ENCODE data around the gene SYT9.

Gene SYT9

DNA sequence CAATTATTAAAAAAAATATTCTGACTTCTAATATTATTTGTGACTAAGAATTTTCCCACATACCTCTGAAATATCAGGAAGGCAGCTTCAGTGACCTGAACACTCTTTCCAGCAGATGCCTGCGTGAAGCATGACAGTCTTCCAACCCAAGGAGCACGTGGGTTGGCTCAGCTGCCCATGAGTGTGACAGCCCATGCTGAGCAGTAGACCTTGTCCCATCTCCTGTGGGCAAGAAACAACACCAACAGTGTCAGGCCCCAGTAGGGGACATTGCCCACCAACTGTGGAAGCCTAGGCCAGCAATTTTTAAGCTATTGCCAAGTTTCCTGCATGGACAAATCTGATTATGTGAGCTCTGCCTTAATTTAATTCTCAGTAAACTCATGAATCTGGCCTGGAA is 167.2 kb downstream of the SYT9 start:
- no peak overlapping the region for H3K4me3 ChIP-seq (ENCODE audit: low read depth, low read length)
- TF ChIP-seq, protein P1, sequence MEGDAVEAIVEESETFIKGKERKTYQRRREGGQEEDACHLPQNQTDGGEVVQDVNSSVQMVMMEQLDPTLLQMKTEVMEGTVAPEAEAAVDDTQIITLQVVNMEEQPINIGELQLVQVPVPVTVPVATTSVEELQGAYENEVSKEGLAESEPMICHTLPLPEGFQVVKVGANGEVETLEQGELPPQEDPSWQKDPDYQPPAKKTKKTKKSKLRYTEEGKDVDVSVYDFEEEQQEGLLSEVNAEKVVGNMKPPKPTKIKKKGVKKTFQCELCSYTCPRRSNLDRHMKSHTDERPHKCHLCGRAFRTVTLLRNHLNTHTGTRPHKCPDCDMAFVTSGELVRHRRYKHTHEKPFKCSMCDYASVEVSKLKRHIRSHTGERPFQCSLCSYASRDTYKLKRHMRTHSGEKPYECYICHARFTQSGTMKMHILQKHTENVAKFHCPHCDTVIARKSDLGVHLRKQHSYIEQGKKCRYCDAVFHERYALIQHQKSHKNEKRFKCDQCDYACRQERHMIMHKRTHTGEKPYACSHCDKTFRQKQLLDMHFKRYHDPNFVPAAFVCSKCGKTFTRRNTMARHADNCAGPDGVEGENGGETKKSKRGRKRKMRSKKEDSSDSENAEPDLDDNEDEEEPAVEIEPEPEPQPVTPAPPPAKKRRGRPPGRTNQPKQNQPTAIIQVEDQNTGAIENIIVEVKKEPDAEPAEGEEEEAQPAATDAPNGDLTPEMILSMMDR (IDR thresholded peaks at IDR 0.05; ENCODE audit: insufficient read depth, low read depth, low read length, missing control alignments), result no peak
- no peak for DNase-seq (ENCODE audit: low read depth)

DNA sequence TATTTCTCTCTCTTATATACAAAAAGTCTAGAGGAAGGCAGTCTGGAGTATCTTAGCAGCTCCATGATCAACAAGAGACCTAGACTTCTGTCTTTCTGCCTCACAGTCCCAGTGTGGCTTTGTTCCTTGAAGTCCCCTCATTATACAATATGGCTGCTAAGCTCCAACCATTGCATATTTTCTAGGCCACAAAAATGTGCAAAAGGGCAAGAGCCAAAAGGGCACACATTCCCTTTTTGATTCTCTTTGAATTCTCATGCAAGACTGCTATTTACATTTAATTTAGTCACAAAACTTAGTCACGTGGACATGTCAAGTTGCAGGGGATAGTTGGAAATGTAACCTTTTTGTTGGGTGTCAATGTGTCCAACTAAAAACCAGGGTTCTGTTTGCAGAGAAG is 169.4 kb downstream of the SYT9 start:
- no peak for DNase-seq (ENCODE audit: low read depth)
- H3K4me3 ChIP-seq (ENCODE audit: low read depth, low read length), result no peak overlapping the region
- TF ChIP-seq, protein P1 (IDR thresholded peaks at IDR 0.05; ENCODE audit: insufficient read depth, low read depth, low read length, missing control alignments), result no peak

DNA sequence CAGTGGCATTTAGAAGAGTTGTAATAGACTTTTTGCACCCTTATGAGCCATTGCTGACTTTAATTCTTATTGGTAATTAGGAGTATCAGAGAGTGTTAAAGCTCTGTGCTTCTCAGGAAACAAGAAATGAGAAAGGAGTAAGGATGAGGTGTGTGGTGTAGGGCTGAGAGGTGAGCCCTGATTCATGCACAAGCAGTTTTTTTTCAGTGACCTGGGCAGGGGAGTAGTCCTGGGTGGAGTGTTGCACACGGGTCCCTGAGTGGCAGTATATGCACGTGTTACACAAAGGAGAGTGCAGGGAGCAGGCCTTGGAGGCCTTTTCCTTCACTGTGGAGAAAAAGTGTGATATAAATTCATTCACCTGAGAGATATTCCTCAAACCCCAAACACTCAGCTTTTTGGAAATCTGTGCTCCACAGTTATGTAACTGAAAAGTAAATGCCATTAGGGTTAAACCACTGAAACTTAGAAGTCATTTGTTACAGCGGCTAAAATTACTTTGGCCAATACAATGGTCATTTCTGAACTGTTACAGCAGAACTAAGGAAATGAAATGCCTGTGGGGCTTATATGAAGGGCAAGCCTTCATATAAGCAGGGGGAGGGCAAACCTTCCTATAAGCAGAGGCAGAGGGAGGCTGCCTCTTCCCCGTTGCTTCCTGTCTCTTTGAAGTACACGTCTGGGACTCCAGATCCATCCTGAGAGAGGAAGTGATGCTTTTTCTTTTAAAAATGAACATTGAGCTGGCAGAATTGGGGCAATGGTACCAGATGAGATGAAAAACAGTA is 171.0 kb downstream of the SYT9 start:
- TF ChIP-seq, protein P1 (IDR thresholded peaks at IDR 0.05; ENCODE audit: insufficient read depth, low read depth, low read length, missing control alignments), result no peak
- H3K4me3 ChIP-seq (ENCODE audit: low read depth, low read length), result no peak overlapping the region
- DNase-seq (ENCODE audit: low read depth), result peak; percentile 54

DNA sequence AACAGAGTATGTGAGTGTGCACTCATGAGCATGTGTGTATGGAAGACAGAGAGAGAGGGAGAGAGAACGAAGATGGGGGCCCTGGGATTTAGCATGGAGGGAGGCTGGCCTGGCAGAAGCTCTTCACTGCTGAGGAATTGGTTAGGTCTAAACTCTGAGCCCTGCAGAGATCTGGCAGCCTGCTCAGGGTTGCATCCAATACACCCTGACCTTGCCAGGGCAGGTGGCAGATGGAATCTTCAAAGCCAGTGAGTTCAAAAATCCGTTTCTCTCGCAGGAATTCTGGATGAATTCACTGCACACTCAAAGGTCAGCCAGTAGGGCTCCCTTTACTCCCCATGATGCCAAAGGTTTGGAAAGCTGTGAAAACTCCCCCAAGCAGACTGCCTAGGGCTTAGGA is 172.2 kb downstream of the SYT9 start:
- DNase-seq (ENCODE audit: low read depth), result no peak
- TF ChIP-seq, protein P1 (IDR thresholded peaks at IDR 0.05; ENCODE audit: insufficient read depth, low read depth, low read length, missing control alignments), result no peak
- H3K4me3 ChIP-seq (ENCODE audit: low read depth, low read length), result no peak overlapping the region

DNA sequence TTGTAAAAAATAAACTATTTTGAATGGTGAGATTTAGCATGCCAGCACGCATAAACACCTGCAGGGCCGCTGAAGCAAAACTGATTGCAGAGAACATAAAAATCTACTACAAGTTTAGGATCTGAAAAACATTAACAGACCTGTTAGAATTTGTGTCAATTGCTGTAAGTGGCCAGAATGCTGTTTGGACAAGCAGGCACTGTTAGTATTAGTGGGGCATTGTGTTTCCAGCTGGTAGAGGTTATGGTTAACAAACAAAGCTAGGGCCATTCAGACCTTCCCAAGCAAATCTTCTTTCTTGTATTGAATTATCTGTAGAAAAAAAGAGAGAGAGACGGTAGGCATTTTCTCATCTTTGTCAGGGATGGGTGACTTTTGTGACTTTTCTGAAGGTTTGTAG is 176.0 kb downstream of the SYT9 start:
- no peak for DNase-seq (ENCODE audit: low read depth)
- TF ChIP-seq, protein P1 (IDR thresholded peaks at IDR 0.05; ENCODE audit: insufficient read depth, low read depth, low read length, missing control alignments), result no peak
- H3K4me3 ChIP-seq (ENCODE audit: low read depth, low read length), result no peak overlapping the region

DNA sequence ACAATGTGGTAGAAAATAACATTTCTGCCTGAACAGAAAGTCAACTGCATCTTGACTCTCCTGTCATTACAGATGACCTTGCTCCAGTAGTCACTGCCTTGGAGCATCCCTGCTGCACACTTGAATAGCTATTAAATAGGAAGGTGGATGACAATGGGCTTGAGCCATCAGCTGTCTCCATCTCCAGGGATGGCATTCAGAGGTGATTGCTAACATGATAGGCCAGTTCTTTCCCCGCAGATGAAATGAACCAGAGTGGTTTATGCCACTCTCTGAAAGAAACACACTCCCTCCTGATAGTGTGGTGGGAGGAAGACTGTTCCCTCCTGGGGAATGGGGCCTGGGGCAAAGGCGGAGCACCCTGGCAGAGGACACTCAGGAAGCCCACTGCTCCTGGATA is 176.5 kb downstream of the SYT9 start:
- DNase-seq (ENCODE audit: low read depth), result no peak
- no peak overlapping the region for H3K4me3 ChIP-seq (ENCODE audit: low read depth, low read length)
- TF ChIP-seq, protein P1 (IDR thresholded peaks at IDR 0.05; ENCODE audit: insufficient read depth, low read depth, low read length, missing control alignments), result no peak

DNA sequence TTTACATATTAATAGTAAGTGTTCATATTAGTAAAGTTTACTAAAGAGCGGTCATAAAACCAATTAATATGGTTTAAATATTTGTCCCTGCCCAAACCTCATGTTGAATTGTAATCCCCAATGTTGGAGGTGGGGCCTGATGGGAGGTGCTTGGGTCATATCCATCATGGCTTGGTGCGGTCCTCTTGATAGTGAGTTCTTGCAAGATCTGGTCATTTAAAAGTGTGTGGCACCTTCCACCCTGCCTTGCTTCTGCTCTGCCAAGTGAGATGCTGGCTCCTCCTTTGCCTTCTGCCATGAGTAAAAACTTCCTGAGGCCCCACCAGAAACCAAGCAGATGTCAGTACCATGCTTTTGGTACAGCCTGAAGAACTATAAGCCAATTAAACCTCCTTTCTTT is 178.8 kb downstream of the SYT9 start:
- TF ChIP-seq, protein P1 (IDR thresholded peaks at IDR 0.05; ENCODE audit: insufficient read depth, low read depth, low read length, missing control alignments), result no peak
- H3K4me3 ChIP-seq (ENCODE audit: low read depth, low read length), result no peak overlapping the region
- no peak for DNase-seq (ENCODE audit: low read depth)
